AML-193 (cell line): Measurements from ENCODE around the gene HLA-G.
A peak's percentile ranks its signal among the peaks of the same experiment; 100 is the strongest.
"Not testable (repeated sequence)": the region's sequence is repeated elsewhere in the genome, so short reads cannot be mapped to it uniquely, and the experiment has no call there.

Experiments
- DNase-seq, 2 experiments: peaks; one replicate each; lab custom pipeline; 2025; lab: John Stamatoyannopoulos, UW

The HLA-G gene

GRCh38 chr6:29827579-29828470 lies at the start of gene HLA-G:
Gene HLA-G (plus strand): TSS chr6:29827825. CDS start chr6:29827845, 20 bp downstream.
- DNase-seq, result no peak

GRCh38 chr6:29780019-29780698 lies 47.5 kb upstream of the HLA-G start:
- not testable (repeated sequence) for DNase-seq

- DNase-seq, result no peak
These were observed 38.4 kb upstream of the HLA-G start for GRCh38 chr6:29789176-29789575.

- no peak for DNase-seq
These were observed 37.0 kb upstream of the HLA-G start for GRCh38 chr6:29790626-29791025.

- DNase-seq, result no peak
These were observed 36.5 kb upstream of the HLA-G start for GRCh38 chr6:29791162-29791561.

- no peak for DNase-seq
These were observed 35.9 kb upstream of the HLA-G start for GRCh38 chr6:29791786-29792122.

- DNase-seq, result no peak
These were observed 35.2 kb upstream of the HLA-G start for GRCh38 chr6:29792123-29793035.

GRCh38 chr6:29793036-29793356 lies 34.6 kb upstream of the HLA-G start:
- DNase-seq, result no peak

- no peak for DNase-seq
These were observed 33.8 kb upstream of the HLA-G start for GRCh38 chr6:29793796-29794195.

GRCh38 chr6:29796026-29796425 lies 31.6 kb upstream of the HLA-G start:
- DNase-seq, result no peak

GRCh38 chr6:29797135-29797534 lies 30.5 kb upstream of the HLA-G start:
- peak in 1 of 2 experiments; percentile 6 for DNase-seq

GRCh38 chr6:29797966-29798365 lies 29.7 kb upstream of the HLA-G start:
- DNase-seq, result no peak

- DNase-seq, result no peak
These were observed 27.4 kb upstream of the HLA-G start for GRCh38 chr6:29800254-29800653.

- no peak for DNase-seq
These were observed 21.2 kb upstream of the HLA-G start for GRCh38 chr6:29806387-29806786.

- DNase-seq, result no peak
These were observed 18.4 kb upstream of the HLA-G start for GRCh38 chr6:29809249-29809648.

- no peak for DNase-seq
These were observed 17.3 kb upstream of the HLA-G start for GRCh38 chr6:29810371-29810770.

GRCh38 chr6:29811377-29811776 lies 16.2 kb upstream of the HLA-G start:
- DNase-seq, result no peak

GRCh38 chr6:29813066-29813465 lies 14.6 kb upstream of the HLA-G start:
- DNase-seq, result no peak

GRCh38 chr6:29813809-29814208 lies 13.8 kb upstream of the HLA-G start:
- DNase-seq, result peak; percentile 56 to 76

GRCh38 chr6:29814379-29815117 lies 13.1 kb upstream of the HLA-G start:
- no peak for DNase-seq

GRCh38 chr6:29815118-29815750 lies 12.4 kb upstream of the HLA-G start:
- no peak for DNase-seq
